HG02970 (cell line): ENCODE measurements around the gene CR1.
"Not testable (repeated sequence)": the region's sequence is repeated elsewhere in the genome, so short reads cannot be mapped to it uniquely, and the experiment has no call there.

ENCODE experiments used
- ATAC-seq: cut with Tn5 transposase; IDR thresholded peaks from one replicate; pipeline ENCODE4 v1.9.1; 2021; ENCODE audit warnings: mild to moderate bottlenecking, moderate library complexity, moderate number of reproducible peaks; ENCODE audit not compliant: unreplicated experiment, low FRiP score

Gene CR1

DNA sequence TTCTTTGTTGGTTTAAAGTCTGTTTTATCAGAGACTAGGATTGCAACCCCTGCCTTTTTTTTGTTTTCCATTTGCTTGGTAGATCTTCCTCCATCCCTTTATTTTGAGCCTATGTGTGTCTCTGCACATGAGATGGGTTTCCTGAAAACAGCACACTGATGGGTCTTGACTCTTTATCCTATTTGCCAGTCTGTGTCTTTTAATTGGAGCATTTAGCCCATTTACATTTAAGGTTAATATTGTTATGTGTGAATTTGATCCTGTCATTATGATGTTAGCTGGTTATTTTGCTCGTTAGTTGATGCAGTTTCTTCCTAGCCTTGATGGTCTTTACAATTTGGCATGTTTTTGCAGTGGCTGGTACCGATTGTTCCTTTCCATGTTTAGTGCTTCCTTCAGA is 165.5 kb downstream of the CR1 start:
- not testable (repeated sequence) for ATAC-seq

DNA sequence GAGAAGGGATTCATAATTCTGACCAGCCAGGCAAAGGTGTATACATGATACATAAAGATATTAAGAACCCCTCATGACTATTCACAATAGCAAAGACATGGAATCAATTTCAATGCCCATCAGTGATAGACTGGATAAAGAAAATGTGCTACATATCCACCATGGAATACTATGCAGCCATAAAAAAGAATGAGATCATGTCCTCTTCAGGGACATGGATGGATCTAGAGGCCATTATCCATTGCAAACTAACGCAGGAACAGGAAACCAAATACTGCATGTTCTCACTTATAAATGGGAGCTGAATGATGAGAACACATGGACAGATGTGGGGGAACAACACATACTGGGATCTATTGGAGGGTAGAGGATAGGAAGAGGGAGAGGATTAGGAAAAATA is 170.4 kb downstream of the CR1 start:
- ATAC-seq = no peak

DNA sequence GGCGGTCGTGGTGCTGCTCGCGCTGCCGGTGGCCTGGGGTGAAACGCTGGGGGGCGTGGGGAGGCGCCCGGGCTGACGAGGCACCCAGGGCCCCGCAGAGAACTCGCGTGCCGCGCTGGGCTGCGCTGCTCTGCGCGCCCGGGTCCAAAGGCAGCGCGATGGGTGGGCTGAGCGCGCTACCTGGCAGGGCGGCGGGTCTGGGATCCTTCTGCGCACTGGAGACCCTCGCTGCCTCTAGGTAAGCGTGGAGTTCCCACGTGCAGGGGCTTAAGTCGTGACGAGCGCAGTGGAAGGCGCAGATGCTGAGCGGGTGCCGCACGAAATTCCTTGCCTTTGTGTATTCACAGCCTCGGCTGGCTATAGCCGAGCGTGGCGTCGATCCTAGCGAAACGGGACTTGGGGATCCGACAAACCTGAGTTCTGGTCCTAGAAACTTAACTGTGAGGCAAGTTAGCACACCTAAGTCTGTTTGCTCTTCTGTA is 173.6 kb downstream of the CR1 start:
- ATAC-seq = no peak

DNA sequence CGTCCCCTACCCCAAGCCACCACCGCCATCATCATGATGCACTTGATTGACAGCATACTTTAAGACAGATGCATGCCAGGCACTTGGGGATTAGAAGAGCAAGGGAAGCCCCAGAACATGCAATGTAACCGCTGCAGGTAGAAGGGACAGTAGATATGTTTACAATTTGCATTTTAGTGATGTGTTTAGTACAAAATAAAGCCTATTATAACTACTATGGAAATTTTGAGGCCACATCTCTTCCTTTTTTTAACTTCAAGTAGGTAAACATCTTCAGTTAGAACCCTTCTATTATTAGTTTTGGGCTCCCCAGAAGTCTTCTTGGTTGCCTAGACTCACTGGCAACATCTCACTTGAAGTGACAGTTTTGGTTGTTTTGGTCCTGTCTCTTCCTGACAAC is 174.2 kb downstream of the CR1 start:
- ATAC-seq = no peak

DNA sequence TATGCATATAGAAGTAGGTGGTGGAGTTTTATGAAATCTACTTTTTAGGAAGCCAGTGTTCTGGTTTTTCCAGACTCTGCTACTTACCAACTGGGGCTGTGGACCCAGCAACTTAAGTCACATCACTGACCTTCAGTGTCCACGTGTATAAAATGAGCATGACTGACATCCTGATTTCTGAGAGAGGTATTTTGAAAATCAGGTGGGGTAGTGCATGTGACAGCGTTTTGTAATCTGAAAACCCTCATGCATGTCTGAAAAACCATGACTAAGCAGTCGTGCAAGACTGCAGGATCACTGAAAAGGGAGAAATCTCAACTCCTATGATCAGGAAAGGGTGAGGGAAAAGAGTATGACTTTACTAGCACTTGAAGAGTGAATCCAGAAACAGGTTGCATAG is 175.0 kb downstream of the CR1 start:
- no peak for ATAC-seq

DNA sequence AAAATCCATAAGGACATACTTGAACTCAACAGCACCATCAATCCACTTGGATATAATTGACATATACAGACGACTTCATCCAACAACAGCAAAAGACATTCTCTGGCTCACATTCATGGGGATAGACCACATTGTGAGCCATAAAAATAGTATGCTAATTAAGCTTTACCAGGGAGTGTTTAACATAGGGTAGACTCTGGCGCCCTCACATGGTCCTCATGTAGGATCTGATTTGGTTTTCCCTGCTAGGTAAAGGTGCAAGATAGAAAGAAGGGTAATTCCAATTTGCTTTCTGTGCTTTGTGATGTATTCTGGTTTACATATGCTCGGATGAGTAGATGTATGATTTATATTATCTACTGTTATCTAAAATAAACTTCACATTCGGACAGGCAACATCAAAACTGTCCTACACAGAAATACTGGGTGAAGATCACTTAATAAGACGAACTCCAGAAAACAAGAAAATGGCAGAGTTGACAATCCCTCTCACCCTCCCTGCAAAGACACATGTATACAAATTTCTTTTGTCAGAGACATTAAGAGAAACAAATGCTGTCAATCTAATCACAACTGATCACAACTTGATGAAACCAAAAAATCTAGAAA is 176.7 kb downstream of the CR1 start:
- ATAC-seq = no peak

DNA sequence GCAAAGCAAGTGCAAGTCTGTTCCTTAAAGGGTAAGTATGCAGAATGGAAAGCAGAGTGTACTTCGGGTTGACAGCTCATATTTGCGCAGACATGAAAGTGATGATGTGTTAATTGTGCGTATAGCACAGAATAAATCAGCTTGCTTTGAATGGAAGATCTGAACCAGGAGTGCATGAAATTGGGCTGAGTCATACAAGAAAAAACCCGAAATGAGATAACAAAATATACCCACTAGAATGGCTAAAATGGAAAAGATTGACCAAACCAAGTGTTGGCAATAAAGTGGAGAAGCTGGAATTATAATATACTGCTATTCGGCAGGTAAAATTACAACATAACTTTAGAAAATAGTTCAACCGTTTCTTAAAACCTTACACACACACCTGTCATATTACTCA is 177.4 kb downstream of the CR1 start:
- no peak for ATAC-seq

DNA sequence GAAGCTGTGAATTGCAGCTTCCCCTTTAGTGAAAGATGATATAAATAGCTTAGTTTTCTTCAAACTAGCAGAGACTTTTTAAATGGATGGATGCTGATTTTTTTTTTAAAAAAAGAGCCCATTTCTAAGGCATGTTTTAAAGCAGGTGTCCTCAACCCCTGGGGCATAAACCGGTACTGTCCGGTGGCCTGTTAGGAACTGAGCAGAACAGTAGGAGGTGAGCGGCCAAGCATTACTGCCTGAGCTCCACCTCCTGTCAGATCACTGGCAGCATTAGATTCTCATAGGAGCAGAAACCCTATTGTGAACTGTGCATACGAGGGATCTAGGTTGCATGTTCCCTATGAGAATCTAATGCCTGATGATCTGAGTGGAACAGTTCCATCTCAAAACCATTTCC is 180.2 kb downstream of the CR1 start:
- ATAC-seq = no peak

DNA sequence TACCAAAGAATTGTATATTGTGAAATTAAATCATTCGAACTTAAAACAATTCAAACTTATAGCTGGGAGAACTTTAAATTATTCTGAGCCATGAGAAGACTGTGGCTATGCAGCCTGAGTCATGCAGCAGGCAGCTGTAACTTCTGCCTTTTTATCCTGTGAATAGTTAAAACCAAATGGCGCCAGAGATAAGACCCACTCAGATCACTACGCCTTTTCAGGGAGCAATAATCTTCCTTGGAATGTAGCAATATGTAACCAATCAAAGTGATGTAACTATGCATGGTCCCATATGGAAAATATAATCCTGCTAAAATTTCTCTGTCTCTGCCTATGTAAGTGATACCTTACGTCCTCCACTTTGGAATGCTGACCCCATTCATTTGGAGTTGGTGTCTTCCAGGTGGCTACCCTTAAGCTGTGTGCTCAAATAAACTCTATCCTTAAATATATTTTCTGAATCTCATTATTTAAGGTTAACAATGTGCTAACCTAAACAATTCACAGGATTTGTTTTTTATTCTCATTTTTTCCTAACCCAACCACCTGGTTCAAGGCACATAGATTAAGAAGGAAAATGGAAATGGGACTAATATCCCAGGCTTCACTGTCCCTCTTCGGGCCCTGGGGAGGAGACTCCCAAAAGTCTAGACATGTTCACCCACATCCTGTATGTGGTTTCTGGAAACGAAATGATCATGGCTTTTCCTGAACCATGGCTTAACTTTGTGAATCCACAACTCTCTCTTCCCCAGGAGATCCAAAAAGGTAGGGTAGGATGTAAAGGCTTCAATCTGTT is 184.8 kb downstream of the CR1 start:
- ATAC-seq = not testable (repeated sequence)

DNA sequence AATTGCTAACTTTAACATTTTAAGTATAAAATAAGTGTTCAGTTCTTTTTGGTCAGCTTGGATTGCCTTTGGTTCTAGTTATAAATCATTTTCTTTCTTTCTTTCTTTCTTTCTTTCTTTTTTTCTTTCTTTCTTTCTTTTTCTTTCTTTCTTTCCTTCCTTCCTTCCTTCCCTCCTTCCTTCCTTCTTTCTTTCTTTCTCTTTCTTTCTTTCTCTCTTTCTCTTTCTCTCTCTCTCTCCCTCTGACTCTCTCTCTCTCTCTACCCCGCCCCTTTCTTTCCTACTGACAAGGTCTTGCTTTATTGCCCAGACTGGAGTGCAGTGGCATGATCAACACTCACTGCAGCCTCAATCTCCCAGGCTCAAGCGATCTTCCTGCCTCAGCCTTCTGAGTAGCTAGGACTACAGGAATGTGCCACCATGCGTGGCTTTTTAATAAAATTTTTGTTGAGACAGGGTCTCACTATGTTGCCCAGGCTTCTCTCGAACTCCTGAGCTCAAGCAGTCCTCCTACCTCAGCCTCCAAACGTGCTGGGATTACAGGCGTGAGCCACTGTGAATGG is 187.0 kb downstream of the CR1 start:
- not testable (repeated sequence) for ATAC-seq

DNA sequence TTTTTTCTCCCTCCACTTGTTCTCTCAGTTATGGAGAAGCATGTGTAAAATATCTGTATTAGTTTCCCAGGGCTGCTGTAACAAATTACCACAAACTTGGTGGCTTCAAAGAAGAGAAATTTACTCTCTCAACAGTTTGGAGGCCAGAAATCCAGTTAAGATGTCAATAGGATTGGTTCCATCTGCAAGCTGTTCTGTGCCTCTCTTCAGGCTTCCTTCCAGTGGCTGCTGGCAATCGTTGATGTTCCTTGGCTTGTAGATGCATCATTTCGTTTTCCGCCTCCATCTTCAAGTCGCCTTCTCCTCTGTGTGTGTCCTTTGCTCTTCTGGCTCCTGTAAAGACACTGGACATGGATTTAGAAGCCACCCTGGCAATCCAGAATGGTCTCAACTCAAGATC is 194.6 kb downstream of the CR1 start:
- ATAC-seq = not testable (repeated sequence)

DNA sequence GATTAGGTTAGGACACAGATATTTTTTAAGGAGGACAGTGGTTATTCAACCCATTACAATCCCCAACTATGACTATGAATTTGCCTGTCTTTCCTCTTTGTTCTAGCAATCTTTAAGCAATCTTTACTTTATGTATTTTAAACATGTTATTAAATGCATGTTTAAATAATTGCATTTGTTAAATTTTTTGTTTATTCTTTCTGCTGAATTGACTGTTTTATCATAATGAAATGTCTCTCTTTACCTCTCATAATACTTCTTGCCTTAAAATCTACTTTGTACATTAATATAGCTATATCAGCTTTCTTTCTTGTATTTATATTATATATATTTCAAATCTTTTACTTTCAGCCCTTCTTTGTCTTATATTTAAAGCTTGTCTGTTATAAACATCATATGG is 195.1 kb downstream of the CR1 start:
- ATAC-seq = no peak
